PC-3 (cell line): ENCODE measurements around the gene TRPM8. TPM values are rescaled to one million over a fixed set of nuclear protein-coding genes. Genes with fewer than 3 reads are reported as not detected.

Source experiments
- ATAC-seq: fragments of 200-7000 bp; cut with Tn5 transposase; 2 replicates; pipeline ENCODE4 v1.9.1; 2020; ENCODE audit warnings: mild to moderate bottlenecking, moderate library complexity
- BruUV-seq: library from RNA; stranded (reverse); fragments of 400-500 nt; replicated peaks from 2 replicates; lab custom pipeline; 2021; lab: Mats Ljungman, UMichigan
- CTCF ChIA-PET: fragments of 300-600 bp; sonication (Branson Sonifier 250); formaldehyde crosslinking; loops from one replicate; lab custom pipeline; 2022; ENCODE audit warnings: antibody characterized with exemption; lab: Charles Lee
- POLR2A ChIA-PET: fragments of 300-600 bp; sonication (Branson Sonifier 250); formaldehyde crosslinking; loops from one replicate; lab custom pipeline; 2022; ENCODE audit warnings: antibody characterized with exemption; ENCODE audit not compliant: unreplicated experiment; lab: Charles Lee
- DNase-seq: peaks from one replicate; pipeline ENCODE4 v3.0.0-alpha.2; 2015
- H2AFZ ChIP-seq: fragments of 300-600 bp; sonication (generic); 2 replicates; pipeline ENCODE4 v1.6.0; 2016; ENCODE audit warnings: antibody characterized with exemption, low read length
- H3F3A ChIP-seq: fragments of 300-600 bp; sonication (generic); one replicate; pipeline ENCODE4 v1.6.0; 2017; ENCODE audit warnings: antibody characterized with exemption, low read length, control low read depth, mild to moderate bottlenecking; ENCODE audit not compliant: unreplicated experiment
- H3K27ac ChIP-seq: fragments of 300-600 bp; sonication (generic); 2 replicates; pipeline ENCODE4 v1.5.1; 2016; ENCODE audit warnings: mild to moderate bottlenecking, low read length
- H3K27me3 ChIP-seq: fragments of 300-600 bp; sonication (generic); 2 replicates; pipeline ENCODE4 v1.6.1; 2016; ENCODE audit warnings: low read length, mixed read lengths
- H3K36me3 ChIP-seq: fragments of 300-600 bp; sonication (generic); 2 replicates; pipeline ENCODE4 v1.6.1; 2016; ENCODE audit warnings: low read depth, mixed run types, low read length, mixed read lengths
- H3K4me1 ChIP-seq: fragments of 300-600 bp; sonication (generic); 2 replicates; pipeline ENCODE4 v1.5.1; 2016; ENCODE audit warnings: low read length; ENCODE audit not compliant: insufficient read depth
- H3K4me2 ChIP-seq: fragments of 300-600 bp; sonication (generic); 2 replicates; pipeline ENCODE4 v1.6.0; 2016; ENCODE audit warnings: low read length
- H3K4me3 ChIP-seq: fragments of 300-600 bp; sonication (generic); 2 replicates; pipeline ENCODE4 v1.5.1; 2016; ENCODE audit warnings: mild to moderate bottlenecking, low read length, mixed read lengths
- H3K79me2 ChIP-seq: fragments of 300-600 bp; sonication (generic); 2 replicates; pipeline ENCODE4 v1.6.1; 2017; ENCODE audit warnings: low read length, mixed read lengths
- H3K9ac ChIP-seq: fragments of 300-600 bp; sonication (generic); 2 replicates; pipeline ENCODE4 v1.6.0; 2016; ENCODE audit warnings: mild to moderate bottlenecking, low read length
- H3K9me2 ChIP-seq: fragments of 300-600 bp; sonication (generic); replicated peaks from 2 replicates; pipeline ENCODE4 v1.6.1; 2016; ENCODE audit warnings: mixed run types, low read length, mixed read lengths
- H3K9me3 ChIP-seq: fragments of 300-600 bp; sonication (generic); 2 replicates; pipeline ENCODE4 v1.6.1; 2016; ENCODE audit warnings: low read length, mixed read lengths
- H4K20me1 ChIP-seq: fragments of 300-600 bp; sonication (generic); 2 replicates; pipeline ENCODE4 v1.6.1; 2016; ENCODE audit warnings: low read length, mixed read lengths
- EZH2 ChIP-seq: fragments of 300-600 bp; sonication (generic); IDR thresholded peaks from one replicate; pipeline ENCODE4 v1.6.1; 2017; ENCODE audit warnings: antibody characterized with exemption, mild to moderate bottlenecking, low read length; ENCODE audit not compliant: unreplicated experiment
- EZH2phosphoT487 ChIP-seq: fragments of 300-600 bp; sonication (generic); IDR thresholded peaks from 2 replicates; pipeline ENCODE4 v1.6.1; 2018; ENCODE audit warnings: mild to moderate bottlenecking, antibody characterized with exemption, low read length, borderline replicate concordance
- intact Hi-C: fragments of 100-400 bp; cut with micrococcal nuclease; formaldehyde crosslinking; loops from 2 replicates; pipeline ENCODE4 v1.9.0; 2023
- total RNA-seq: library from RNA; depleted of rRNA; stranded (reverse); fragments of >200 nt; gene quantifications from 2 replicates; pipeline ENCODE4 v1.2.3, GENCODE V29; 2014
- TF ChIP-seq, protein P1 (sequence below): fragments of 300-600 bp; sonication (generic); conservative IDR thresholded peaks from 2 replicates; pipeline ENCODE4 v1.5.1; 2017; ENCODE audit warnings: antibody characterized with exemption, low read depth, mild to moderate bottlenecking, low read length

Gene TRPM8
- total RNA-seq, 1 experiment from 2014 or later = not detected

DNA sequence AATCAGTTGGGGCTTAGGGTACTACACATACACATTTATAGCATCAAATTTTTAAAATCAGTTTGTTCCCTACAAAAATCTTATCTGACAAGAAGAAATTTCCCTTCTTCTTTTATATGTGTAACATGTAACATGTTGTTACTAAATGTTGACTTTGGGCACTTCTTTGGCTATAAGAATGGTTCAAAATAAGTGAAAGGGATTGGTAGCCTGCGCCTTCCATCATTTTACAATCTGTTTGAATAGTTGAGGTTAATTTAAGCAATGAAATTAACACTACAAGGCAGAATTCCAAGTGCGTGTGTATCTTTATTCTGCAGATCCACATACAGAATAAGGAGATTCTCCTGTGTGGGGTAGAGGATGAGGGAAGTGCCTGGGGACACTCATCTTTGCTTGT, 103.2 kb downstream of the TRPM8 start:
- Histone ChIP-seq H3K27ac (no peak overlapping the region), H3K4me2 (no peak overlapping the region), H3K36me3 (no peaks in the 10 kb centered on the region), H3K9me2 (no peaks in the 10 kb centered on the region), H3K4me3 (no peak overlapping the region), H3F3A (no peaks in the 10 kb centered on the region), H2AFZ (no peak overlapping the region), H3K9me3 (no peaks in the 10 kb centered on the region), H4K20me1 (no peaks in the 10 kb centered on the region), H3K4me1 (no peaks in the 10 kb centered on the region), H3K9ac (no peak overlapping the region), H3K27me3 (no peaks in the 10 kb centered on the region), H3K79me2 (no peaks in the 10 kb centered on the region)
- ChIA-PET POLR2A (no interaction called here), CTCF (no interaction called here)
- no peak for DNase-seq
- TF ChIP-seq EZH2 (no peak), EZH2phosphoT487 (no peak)
- TF ChIP-seq, protein P1, sequence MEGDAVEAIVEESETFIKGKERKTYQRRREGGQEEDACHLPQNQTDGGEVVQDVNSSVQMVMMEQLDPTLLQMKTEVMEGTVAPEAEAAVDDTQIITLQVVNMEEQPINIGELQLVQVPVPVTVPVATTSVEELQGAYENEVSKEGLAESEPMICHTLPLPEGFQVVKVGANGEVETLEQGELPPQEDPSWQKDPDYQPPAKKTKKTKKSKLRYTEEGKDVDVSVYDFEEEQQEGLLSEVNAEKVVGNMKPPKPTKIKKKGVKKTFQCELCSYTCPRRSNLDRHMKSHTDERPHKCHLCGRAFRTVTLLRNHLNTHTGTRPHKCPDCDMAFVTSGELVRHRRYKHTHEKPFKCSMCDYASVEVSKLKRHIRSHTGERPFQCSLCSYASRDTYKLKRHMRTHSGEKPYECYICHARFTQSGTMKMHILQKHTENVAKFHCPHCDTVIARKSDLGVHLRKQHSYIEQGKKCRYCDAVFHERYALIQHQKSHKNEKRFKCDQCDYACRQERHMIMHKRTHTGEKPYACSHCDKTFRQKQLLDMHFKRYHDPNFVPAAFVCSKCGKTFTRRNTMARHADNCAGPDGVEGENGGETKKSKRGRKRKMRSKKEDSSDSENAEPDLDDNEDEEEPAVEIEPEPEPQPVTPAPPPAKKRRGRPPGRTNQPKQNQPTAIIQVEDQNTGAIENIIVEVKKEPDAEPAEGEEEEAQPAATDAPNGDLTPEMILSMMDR = no peak
- BruUV-seq = no TSS peak
- no peak for ATAC-seq
- intact Hi-C loops = no loop called here

DNA sequence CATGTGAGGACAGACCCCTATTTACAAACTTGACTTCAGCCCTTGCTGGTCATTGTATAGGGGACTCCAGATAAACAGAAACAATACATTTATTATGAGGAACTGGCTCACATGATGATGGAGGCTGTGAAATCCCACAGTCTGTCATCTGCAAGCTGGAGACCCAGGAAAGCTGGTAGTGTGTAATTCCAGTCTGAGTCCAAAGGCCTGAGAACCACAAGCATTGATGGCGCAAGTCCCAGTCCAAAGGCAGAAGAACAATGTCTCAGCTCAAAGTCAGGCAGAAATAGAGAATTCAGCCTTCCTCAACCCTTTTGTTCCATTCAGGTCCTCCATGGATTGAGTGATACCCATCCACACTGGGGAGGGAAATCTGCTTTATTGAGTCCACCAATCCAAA, 105.3 kb downstream of the TRPM8 start:
- no peak overlapping the region for H3K4me3 ChIP-seq
- ATAC-seq (no peak), DNase-seq (no peak)
- CTCF ChIA-PET = no interaction called here
- no peak overlapping the region for H3K4me2 ChIP-seq
- no peaks in the 10 kb centered on the region for H3K36me3 ChIP-seq
- H4K20me1 ChIP-seq = no peaks in the 10 kb centered on the region
- no peak overlapping the region for H2AFZ ChIP-seq
- H3K27ac ChIP-seq = no peak overlapping the region
- no peaks in the 10 kb centered on the region for H3K79me2 ChIP-seq
- intact Hi-C loops = no loop called here
- TF ChIP-seq, protein P1 = no peak
- TF ChIP-seq EZH2phosphoT487 = no peak
- no peak for TF ChIP-seq EZH2
- H3K9me3 ChIP-seq = no peaks in the 10 kb centered on the region
- no peaks in the 10 kb centered on the region for H3K9me2 ChIP-seq
- H3K4me1 ChIP-seq = no peaks in the 10 kb centered on the region
- H3K27me3 ChIP-seq = no peaks in the 10 kb centered on the region
- POLR2A ChIA-PET = no interaction called here
- no peaks in the 10 kb centered on the region for H3F3A ChIP-seq
- no TSS peak for BruUV-seq
- H3K9ac ChIP-seq = no peak overlapping the region

DNA sequence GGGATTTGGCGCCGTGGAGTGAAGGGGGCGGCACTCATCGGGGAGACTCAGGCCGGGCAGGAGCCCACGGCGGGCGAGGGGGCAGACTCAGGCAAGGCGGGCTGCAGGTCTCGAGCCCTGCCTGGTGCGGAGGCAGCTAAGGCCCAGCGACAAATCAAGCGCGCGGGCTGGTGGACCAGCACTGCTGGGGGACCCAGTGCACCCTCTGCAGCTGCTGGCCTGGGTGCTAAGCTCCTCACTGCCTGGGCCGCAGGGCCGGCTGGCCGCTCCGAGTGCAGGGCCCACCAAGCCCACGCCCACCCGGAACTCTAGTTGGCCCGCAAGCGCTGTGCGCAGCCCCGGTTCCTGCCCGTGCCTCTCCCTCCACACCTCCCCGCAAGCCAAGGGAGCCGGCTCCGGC, 107.1 kb downstream of the TRPM8 start:
- CTCF ChIA-PET = no interaction called here

More for the DNA sequence above, 107.1 kb downstream of the TRPM8 start:
- Histone ChIP-seq H3K4me2 (no peak overlapping the region), H3K9me2 (no peaks in the 10 kb centered on the region), H3K9ac (no peak overlapping the region), H3K79me2 (no peaks in the 10 kb centered on the region), H3F3A (no peaks in the 10 kb centered on the region), H3K4me1 (peaks cover 5% of the 10 kb centered on the region), H4K20me1 (no peaks in the 10 kb centered on the region), H3K4me3 (no peak overlapping the region), H3K27ac (no peak overlapping the region), H3K9me3 (no peaks in the 10 kb centered on the region), H3K27me3 (no peaks in the 10 kb centered on the region), H3K36me3 (no peaks in the 10 kb centered on the region), H2AFZ (no peak overlapping the region)
- ATAC-seq = no peak
- intact Hi-C loops = no loop called here
- POLR2A ChIA-PET = no interaction called here
- DNase-seq = no peak
- BruUV-seq = no TSS peak
- TF ChIP-seq EZH2 (no peak), EZH2phosphoT487 (no peak)
- TF ChIP-seq, protein P1 = no peak
